Prostate gland (tissue), 2 donors: ENCODE results near the gene CELSR3. TPM values are rescaled to one million over a fixed set of nuclear protein-coding genes. Genes with fewer than 3 reads are reported as not detected.

ENCODE experiments used
- DNase-seq: peaks from one replicate; pipeline ENCODE4 v3.0.0-alpha.2; 2019; ENCODE audit warnings: low spot score
- H3K27ac ChIP-seq, 2 donors: fragments of 200-600 bp; sonication (generic); 2 replicates each; pipeline ENCODE4 v1.5.1; 2017 to 2019
- H3K27me3 ChIP-seq: fragments of 200-600 bp; sonication (generic); replicated peaks from 2 replicates; pipeline ENCODE4 v1.5.1; 2019; ENCODE audit not compliant: insufficient read depth
- H3K36me3 ChIP-seq, 2 donors: fragments of 200-600 bp; sonication (generic); 1 replicate in 1 of 2; 2 replicates in 1 of 2; pipeline versions ENCODE4 v1.5.1 to v1.8.1; 2017 to 2019
- H3K4me1 ChIP-seq: fragments of 200-600 bp; sonication (generic); replicated peaks from 2 replicates; pipeline ENCODE4 v1.5.1; 2019
- H3K4me3 ChIP-seq, 2 donors: fragments of 200-600 bp; sonication (generic); 2 replicates each; pipeline ENCODE4 v1.5.1; 2017 to 2019
- H3K9me3 ChIP-seq: fragments of 200-600 bp; sonication (generic); 2 replicates; pipeline ENCODE4 v1.5.1; 2017
- CTCF ChIP-seq, 4 experiments: fragments of 200-600 bp in 2 of 4; fragments of 450-650 bp in 2 of 4; sonication (generic) in 2 of 4; IDR thresholded peaks; 1 replicate in 3 of 4; 2 replicates in 1 of 4; pipeline ENCODE4 v1.5.1; 2016 to 2019; ENCODE audit warnings: antibody characterized with exemption in 4 of 4, mild to moderate bottlenecking in 2 of 4, moderate library complexity in 2 of 4
- POLR2A ChIP-seq: fragments of 450-650 bp; IDR thresholded peaks from one replicate; pipeline ENCODE4 v1.6.1; 2016; ENCODE audit warnings: antibody characterized with exemption, mild to moderate bottlenecking
- POLR2AphosphoS5 ChIP-seq: sonication (generic); formaldehyde crosslinking; IDR thresholded peaks from one replicate; pipeline ENCODE4 v1.6.1; 2017; ENCODE audit warnings: antibody characterized with exemption
- WGBS: methylation state at CpG from one replicate; pipeline ENCODE4 v1.1.5; 2018; 5-methylcytosine and 5-hydroxymethylcytosine counted together
- intact Hi-C: fragments of 100-400 bp; cut with DNase I; formaldehyde crosslinking; loops from one replicate; pipeline ENCODE4 v1.14.2; 2022
- total RNA-seq, 2 donors: library from RNA; depleted of rRNA; stranded (reverse); fragments of >200 nt; gene quantifications; one replicate each; pipeline ENCODE4 v1.1.0, GENCODE V29; 2016

Gene CELSR3
- total RNA-seq, 2 donors from 2014 or later: 0.41 to 6.4 TPM

DNA sequence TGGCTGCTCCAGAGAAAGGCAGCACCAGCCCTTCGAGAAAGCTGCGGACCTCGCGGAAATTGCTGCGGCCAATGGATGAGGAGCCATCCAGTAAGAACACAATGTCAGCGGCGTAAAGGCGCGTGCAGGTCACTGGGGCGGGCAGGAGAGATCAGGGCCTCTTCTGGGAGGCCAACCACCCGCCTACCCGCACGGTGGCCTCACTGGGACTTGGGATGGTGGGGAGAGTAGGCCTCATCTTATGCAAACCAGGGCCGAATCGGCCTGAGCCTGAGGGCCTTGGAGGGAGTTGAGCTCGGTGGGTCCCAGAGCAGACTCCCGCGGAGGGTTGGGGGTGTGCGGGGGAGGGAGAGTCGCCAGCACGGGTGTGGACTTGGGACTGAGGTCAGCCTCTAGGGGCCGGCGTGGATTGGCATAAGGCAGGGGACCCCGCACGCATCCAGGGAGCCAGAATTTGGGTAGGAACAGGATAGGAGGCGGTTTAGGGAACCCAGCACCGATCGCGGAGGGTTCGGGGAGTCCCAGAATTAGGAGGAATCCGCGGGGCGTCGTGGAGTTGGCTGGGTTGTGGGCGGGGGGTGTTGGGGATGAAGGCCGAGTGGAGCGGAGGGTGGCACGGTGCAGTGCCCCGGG, 68.2 kb downstream of the CELSR3 start:
- peak; percentile 25 for TF ChIP-seq POLR2A
- no peak for TF ChIP-seq POLR2AphosphoS5
- no peak for TF ChIP-seq CTCF (IDR thresholded peaks at IDR 0.05)
- peak overlapping the region; percentile 30 to 36 for H3K4me3 ChIP-seq
- 24% methylated on average over 39 of the region's 39 CpGs for WGBS
- no peaks in the 10 kb centered on the region for H3K27me3 ChIP-seq
- peak; percentile 14 for DNase-seq
- H3K4me1 ChIP-seq: peaks cover 15% of the 10 kb centered on the region
- peak overlapping the region; percentile 79 to 84 for H3K27ac ChIP-seq
- intact Hi-C loops: loop anchor here (5.0 kb wide), 2 partner anchors 37 to 127 kb away; partner anchors contain the start of gene PFKFB4
- H3K9me3 ChIP-seq: no peaks in the 10 kb centered on the region
- H3K36me3 ChIP-seq: no peaks in the 10 kb centered on the region

- Histone ChIP-seq H3K27me3 (no peaks in the 10 kb centered on the region), H3K4me1 (peaks cover 8% of the 10 kb centered on the region), H3K9me3 (no peaks in the 10 kb centered on the region), H3K36me3 (no peaks in the 10 kb centered on the region), H3K27ac (no peak overlapping the region), H3K4me3 (no peak overlapping the region)
- WGBS: 92% methylated on average over 9 of the region's 9 CpGs
- intact Hi-C loops: no loop called here
- no peak for DNase-seq
- TF ChIP-seq CTCF (IDR thresholded peaks at IDR 0.05) (no peak), POLR2A (no peak), POLR2AphosphoS5 (no peak)
Measured at GRCh38 chr3:48593337-48593736, 69.3 kb downstream of the CELSR3 start.

DNA sequence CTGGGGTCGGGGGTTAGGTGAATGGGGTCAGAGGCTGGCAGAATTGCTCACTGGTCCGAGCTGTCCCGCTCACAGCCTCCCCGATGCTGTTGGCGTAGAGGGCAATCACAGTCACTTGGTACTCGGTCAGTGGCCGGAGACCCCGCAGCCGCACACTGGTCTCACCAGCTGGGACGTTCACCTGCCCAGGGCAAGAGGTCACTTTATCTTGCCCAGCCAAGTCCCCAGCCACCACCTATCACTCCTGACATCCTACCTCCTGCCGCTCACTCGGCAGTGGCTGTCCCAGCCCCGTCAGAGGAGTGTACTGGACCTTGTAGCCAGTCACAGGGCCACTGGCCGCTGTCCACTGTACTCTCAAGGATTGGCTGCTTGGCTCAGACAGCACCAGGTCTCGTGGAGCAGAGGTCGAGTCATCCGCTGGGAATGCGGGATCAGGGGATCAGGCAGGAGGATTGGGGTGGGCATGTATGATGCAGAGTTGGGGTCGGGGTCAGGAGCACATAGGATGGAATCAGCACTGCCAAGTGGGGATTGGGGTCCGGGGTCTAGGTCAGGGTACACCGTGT, 70.1 kb downstream of the CELSR3 start:
- Histone ChIP-seq H3K27me3 (no peaks in the 10 kb centered on the region), H3K36me3 (no peaks in the 10 kb centered on the region), H3K4me3 (no peak overlapping the region), H3K9me3 (no peaks in the 10 kb centered on the region), H3K4me1 (peaks cover 8% of the 10 kb centered on the region), H3K27ac (no peak overlapping the region)
- 92% methylated on average over 21 of the region's 21 CpGs for WGBS
- intact Hi-C loops: no loop called here
- no peak for DNase-seq
- TF ChIP-seq POLR2A (no peak), POLR2AphosphoS5 (no peak), CTCF (IDR thresholded peaks at IDR 0.05) (no peak)

- TF ChIP-seq POLR2AphosphoS5 (no peak), CTCF (IDR thresholded peaks at IDR 0.05) (no peak), POLR2A (no peak)
- 89% methylated on average over 22 of the region's 22 CpGs for WGBS
- H3K4me3 ChIP-seq: no peak overlapping the region
- H3K4me1 ChIP-seq: peaks cover 8% of the 10 kb centered on the region
- no peaks in the 10 kb centered on the region for H3K9me3 ChIP-seq
- H3K36me3 ChIP-seq: no peaks in the 10 kb centered on the region
- intact Hi-C loops: no loop called here
- no peaks in the 10 kb centered on the region for H3K27me3 ChIP-seq
- no peak overlapping the region for H3K27ac ChIP-seq
- no peak for DNase-seq
Measured at GRCh38 chr3:48591886-48592518, 70.7 kb downstream of the CELSR3 start.
